Testis (tissue), 2 donors: ENCODE data around the gene ADAM15.

ENCODE experiments used
- POLR2A ChIP-seq: fragments of 450-650 bp; IDR thresholded peaks from one replicate; pipeline ENCODE4 v1.6.1; 2017; ENCODE audit warnings: antibody characterized with exemption, mild to moderate bottlenecking, moderate library complexity
- TF ChIP-seq, protein P1 (sequence below), 3 experiments: fragments of 450-650 bp in 2 of 3; fragments of 200-600 bp in 1 of 3; sonication (generic) in 1 of 3; IDR thresholded peaks; one replicate each; pipeline ENCODE4 v1.5.1; 2016 to 2019; ENCODE audit warnings: antibody characterized with exemption in 3 of 3, mild to moderate bottlenecking in 2 of 3, moderate library complexity in 1 of 3

DNA sequence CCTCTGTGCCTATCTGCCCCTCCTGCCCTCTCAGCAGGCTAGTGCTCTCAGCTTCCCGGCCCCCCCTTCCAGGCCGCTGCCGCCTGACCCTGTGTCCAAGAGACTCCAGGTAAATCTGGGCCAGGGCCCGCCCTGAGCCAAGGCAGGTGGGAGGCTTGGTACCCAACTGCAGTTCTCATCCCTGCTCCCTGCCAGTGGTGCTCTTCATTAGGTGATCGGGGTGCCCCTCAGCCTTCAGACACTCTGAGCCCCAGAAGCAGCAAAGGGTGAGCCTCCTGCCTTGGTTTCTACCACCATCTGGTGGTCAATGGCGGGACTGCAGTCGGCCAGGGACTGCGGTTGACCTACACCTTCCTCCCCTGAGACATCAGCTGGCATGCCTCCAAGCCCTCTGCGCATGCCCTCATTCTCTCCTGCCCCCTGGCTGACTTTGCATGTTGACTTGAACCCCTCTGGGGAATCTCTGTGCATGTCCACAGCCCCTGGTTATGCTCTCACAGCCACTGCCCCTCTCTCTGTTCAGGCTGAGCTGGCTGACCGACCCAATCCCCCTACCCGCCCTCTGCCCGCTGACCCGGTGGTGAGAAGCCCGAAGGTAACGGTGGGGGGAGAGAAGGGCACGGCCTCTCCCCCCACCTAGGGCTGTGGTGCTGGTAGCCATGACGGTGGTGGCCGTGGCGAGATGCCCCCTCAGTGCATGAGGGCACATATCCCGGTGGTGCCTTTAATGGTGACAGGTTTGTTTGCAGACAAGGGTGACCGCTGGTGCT is 10.4 kb downstream of the ADAM15 start:
- TF ChIP-seq, protein P1, sequence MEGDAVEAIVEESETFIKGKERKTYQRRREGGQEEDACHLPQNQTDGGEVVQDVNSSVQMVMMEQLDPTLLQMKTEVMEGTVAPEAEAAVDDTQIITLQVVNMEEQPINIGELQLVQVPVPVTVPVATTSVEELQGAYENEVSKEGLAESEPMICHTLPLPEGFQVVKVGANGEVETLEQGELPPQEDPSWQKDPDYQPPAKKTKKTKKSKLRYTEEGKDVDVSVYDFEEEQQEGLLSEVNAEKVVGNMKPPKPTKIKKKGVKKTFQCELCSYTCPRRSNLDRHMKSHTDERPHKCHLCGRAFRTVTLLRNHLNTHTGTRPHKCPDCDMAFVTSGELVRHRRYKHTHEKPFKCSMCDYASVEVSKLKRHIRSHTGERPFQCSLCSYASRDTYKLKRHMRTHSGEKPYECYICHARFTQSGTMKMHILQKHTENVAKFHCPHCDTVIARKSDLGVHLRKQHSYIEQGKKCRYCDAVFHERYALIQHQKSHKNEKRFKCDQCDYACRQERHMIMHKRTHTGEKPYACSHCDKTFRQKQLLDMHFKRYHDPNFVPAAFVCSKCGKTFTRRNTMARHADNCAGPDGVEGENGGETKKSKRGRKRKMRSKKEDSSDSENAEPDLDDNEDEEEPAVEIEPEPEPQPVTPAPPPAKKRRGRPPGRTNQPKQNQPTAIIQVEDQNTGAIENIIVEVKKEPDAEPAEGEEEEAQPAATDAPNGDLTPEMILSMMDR (IDR thresholded peaks at IDR 0.05), result peak; percentile 96 to 100 (median 96)
- no peak for TF ChIP-seq POLR2A
